Right renal pelvis (tissue), 4 donors: ENCODE measurements around the gene SRRM4. TPM values are rescaled to one million over a fixed set of nuclear protein-coding genes. Genes with fewer than 3 reads are reported as not detected.

Experiments used
- DNase-seq, 4 donors: peaks; one replicate each; pipeline ENCODE4 v3.0.0-alpha.2; 2013; ENCODE audit warnings: low read depth in 4 of 4, low spot score in 3 of 4, missing footprints in 1 of 4
- polyA plus RNA-seq, 4 donors: library from polyadenylated mRNA; unstranded; fragments of 120-200 nt; gene quantifications; one replicate each; pipeline ENCODE4 v1.2.1, GENCODE V29; 2013; ENCODE audit not compliant: insufficient read length in 4 of 4

The SRRM4 gene
- polyA plus RNA-seq, 4 donors = 0.03 to 0.17 (median 0.10) TPM; not detected in 1

DNA sequence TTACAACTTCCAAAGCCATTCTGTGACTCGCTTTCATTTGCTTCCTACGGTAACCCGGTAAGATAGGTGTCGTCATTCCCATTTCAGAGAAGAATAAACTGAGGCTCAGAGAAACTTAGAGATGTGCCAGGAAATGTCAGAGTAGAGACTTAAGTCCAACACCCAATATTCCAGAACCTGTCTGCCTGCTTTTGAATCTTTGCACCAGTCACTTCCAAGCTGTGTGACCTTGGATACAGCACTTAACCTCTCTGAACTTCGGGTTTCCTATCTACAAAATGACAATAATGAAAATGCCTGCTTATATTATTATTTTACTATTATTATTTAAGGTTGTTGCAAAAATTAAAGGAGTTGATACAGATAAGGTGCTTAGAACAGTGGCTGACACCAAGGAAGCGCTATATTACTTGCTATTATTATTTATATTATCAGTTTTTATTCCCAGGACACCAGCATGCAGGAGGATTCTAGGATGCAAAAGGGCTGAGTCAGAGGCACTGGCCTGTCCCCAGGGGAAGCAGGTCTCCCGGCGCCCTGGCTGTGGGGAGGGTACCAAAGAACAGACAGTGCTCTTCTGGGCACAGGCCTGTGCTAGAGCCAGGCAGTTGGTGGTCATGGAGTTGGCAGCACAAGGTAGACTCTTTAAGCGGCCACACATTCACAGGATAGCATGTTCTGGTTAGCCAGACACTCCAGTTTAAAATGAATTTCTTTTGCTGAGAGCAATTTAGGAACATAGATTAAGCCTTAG, 202.8 kb downstream of the SRRM4 start:
- DNase-seq = no peak

DNA sequence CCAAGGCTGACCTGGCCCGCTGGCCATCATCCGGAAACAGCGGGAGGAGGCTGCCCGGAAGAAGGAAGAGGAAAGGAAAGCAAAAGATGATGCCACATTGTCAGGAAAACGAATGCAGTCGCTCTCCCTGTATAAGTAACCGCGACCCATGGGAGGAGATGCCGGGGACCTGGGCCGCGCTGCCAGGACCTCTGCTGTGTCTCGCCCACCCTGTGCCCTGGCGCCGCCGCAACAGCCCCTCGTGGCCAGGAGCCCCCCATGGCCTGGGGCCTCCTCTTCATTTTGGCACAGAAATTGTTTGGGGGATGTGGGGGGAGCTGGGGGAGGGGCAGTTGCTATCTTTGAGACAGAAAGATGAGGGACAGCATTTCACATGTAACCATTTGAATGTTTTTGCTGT, 213.9 kb downstream of the SRRM4 start:
- DNase-seq = no peak

DNA sequence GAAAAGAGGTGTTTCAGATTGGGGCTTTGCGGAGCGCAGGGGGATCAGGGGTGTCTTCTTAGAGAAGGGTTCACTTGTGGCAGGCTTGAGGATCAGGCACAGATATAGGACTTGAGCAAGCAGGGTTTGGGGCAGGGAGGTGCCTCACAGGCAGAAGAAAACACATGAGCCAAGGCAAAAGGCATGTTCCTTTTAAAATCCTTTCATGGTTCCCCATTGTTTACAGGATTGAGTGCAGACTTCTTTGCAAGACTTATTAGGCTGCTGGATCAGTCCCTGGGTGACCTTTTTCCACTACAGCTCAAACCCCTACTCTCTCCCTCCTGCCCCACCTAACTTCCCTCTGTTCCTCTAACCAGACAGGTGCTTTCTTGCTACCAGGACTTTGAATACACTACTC, 217.1 kb downstream of the SRRM4 start:
- no peak for DNase-seq

DNA sequence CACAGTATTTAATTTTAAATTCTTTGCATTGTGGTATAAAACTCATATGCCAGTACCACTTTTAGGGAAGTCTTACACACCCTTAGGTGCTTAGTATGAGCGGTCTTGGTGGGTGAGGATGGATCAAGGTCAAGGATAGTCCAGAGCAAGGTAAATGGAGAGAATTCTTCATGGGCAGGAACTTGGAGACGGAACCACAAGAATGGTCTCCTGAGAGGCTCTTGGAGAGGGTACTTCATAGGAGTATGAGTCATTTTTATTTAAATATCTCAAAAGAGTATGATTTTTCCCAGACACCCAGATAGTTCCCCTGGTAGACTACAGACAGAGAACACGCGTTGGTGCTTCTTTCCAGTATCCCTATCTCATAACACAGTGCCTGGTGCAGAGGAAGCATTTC, 219.3 kb downstream of the SRRM4 start:
- DNase-seq = no peak

DNA sequence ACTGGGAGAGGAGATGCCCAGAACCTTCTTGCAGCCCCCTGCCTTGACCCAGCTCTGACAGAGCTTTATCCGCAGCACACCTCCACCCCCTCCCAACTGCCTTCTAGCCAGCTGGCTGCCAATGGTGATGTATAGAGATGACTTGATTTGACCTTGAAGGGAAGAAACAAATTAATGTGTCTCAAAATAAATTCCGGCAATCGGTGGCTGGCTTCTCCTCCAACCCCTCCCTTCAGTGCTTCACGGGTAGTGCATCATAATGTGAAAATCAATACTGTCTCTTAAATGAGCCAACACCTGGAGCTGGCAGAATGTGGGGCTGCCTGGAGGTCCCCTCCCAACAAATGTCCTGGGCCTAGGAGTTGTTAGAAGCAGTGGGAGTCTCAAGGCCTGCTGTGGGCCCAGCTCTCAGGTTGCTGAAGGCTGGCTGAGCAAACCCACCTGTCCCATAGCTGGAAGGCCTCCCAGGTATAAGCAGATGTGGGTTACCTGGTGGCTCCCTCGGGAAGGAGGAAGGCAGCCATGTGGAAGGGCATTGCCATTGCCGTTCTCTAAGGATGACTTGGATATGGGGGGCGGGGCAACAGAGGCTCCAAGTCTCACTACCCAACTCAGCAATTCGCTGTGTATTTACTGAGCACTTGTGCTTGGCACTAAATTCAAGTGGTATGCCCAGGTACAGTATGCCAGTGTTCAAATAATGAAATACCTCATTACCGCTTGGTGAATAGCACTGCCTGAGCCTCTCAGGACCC, 220.6 kb downstream of the SRRM4 start:
- DNase-seq = no peak

DNA sequence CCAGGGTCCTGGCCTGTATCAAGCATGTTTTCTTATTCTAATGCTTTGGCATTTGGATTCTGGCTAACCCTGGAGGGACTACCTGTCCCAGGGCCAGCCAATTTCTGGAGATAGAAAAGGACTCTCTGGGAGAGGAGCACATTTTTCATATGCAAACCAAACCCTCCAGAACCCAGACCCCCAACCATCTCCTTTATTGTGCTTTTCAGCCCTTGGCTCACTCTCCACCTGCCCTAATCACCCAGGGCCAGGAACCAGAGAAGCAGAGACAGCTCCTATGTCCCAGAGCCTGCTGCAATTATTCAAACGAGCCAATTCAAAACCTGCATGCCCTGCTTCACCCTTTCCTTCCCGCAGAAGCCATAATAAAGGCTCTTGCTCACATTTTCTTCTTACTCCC, 221.2 kb downstream of the SRRM4 start:
- no peak for DNase-seq

DNA sequence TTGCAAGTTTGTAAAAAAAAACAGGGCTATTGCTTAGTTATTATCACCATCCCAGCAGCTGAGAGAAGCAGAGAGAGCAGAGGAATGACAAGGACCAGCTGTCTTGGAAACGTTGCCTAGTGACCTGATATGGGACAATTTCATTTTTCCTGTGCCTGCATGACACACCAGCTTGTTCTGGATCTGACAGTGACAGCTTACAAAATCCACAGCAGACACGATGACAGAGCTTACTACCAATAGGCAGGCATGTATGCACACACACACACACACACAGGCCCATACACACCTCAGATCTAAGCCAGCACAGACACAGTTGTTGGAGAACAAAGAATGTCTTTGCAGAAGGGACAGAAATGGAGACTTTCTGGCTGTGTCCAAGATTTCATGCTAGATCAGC, 222.8 kb downstream of the SRRM4 start:
- DNase-seq = peak in 3 of 4 donors; percentile 32 to 46 (median 32)

DNA sequence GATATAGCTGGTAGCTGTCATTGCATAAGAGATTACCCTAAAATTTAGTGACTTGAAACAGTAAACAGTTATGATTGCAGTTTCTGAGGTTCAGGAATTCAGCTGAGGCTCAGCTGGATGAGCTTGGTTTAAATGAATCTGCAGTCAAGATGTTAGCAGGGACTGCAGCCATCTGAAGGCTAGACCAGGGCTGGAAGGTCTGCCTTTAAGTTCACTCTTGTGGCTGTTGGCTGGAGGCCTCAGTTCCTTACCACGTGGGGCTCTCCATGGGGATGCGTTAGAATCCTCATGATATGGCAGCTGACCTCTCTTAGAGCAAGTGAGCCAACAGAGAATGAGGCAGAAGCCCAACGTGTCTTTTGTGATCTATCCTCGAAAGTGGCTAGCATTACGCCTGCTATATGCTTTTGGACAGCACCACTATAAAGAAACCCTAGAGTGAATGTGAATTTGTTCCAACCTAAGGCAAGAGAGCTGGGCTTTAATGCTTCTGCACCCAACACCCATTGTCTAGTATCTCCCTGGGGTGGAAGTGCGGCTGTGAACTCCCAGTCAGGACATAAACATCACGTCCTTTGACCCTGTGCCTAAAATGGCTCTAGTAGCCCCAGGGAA, 223.4 kb downstream of the SRRM4 start:
- DNase-seq = no peak

DNA sequence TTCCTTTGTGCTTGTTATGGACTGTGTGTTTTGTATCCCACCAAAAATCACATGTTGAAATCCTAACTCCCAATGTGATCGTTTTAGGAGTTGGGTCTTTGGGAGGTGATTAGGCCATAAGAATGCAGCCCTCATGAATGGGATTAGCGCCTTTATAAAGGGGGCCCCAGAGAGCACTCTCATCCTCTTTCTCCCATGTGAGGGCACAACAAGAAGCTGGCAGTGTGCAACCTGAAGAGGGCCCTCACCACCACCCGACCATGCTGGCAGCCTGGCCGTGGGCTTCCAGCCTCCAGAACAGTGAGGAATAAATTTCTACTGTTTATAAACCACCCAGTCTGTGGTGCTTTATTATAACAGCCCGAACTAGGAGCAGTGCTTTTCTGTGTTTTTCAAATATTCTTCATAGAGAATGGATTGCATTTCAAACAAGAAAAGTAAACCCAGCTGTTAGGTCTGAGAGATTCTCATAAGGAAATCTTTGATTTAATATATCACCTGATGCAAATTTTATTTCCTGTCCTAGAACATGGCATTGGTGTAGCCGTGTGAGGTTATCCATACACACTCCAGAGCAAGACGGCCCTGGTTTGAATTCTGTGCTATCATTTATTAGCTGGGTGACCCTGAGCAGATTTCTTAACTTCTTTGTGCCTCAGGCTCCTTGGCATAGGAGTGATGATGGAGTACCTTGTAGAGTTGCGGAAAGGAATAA, 225.2 kb downstream of the SRRM4 start:
- DNase-seq = no peak

DNA sequence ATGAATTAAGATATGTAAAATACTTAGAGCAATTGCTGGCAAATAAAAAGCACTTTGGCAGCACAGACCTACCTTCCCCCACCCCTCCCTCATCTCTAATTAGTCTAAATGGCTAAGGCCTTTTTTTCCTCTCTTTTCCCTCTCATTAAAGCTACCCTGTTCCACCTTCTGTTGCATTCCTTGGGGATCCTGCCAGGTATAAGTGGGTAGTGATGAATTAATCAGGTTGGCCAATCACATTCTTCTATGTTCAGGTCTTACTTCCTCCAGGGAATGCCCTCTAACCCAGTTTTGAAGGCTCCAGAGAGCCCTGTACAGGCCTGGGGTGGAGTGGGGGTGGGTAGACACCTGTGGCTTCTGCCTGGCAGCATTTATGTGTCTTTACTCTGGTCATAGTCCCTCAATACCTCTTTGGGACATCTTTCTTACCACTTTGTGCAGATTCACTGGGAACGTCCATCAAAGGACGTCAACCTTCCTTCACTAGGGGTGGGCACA, 225.8 kb downstream of the SRRM4 start:
- DNase-seq = no peak

DNA sequence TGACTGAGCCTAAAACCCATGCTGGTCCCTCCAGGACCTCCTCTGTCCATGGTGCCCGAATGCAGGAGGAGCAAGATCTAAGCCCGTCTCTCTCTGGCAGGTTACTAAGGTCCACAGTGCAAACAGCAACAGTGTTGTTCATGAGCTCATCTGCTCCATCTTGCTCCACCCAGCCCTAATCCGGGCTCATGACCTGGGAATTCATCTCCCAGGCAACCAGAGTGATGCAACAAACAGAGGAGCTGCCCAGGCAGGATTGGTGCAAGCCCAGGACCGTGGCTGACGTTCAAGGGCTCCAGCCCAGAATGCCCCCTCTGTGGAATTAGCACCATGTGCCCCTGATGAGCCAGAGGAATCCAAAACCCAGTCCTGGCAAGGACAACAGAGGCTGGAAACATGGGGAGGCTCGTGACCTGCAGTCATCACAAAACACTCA, 227.3 kb downstream of the SRRM4 start:
- DNase-seq = no peak

DNA sequence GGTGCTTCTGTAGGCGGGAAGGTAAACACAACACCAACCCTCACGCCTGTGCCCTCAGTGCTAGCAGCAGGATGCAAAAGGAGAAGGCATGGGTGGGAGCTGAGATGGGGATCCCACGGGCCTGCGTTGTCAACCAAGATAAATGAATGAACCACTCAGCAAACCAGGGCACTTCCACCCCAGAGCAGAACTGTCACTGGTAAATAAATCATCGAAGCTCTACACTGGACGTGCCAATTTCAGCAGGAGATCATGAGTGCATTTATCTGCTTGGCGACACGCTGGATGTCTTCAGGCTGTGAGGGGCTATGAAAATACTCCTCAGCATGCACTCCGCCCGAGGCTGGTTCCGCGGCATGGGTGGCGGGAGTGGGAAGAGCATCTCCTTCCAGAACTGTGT, 230.5 kb downstream of the SRRM4 start:
- no peak for DNase-seq

Other genes starting within 250 kb of the SRRM4 start
- 1 to 10 TPM; 7.1 to 8.3 (median 7.6) TPM for gene HSPB8, start 197.4 kb downstream of the SRRM4 start, polyA plus RNA-seq